Hypothalamus (tissue), 51 donors: Measurements from ENCODE around the gene RTL10.

Experiments used
- DNase-seq, 51 donors: peaks; one replicate each; lab custom pipeline; 2025; lab: John Stamatoyannopoulos, UW

The RTL10 gene

DNA sequence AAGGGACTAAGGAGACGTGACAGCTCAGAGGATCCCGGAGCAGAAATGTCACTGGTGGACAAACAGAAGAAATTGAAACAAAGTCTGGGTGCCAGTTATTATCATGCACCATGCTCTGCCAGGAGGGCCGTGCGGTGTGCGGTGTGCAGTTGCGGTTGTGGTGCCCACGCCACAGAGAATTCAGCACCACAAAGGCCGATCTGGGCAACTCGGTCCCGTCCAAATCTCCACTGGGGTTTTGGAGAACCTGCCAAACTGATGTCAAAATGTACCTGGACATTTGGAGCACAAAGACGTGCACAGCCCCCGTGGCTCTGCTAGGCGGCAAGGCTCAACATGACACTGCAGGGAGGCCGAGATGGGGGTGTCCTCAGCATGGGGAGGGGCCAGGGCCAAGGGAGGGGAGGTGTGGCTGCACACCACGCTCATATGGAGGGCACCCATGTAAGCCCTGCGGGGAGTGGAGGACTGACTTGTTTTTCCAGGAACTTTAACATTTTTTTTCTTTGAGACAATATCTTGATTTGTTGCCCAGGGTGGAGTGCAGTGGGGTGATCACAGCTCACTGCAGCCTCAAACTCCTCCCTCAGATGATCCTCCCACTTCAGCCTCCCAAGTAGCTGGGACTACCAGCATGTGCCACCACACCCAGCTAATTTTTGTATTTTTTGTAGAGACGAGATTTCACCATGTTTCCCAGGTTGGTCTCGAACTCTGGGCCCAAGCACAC is 39.4 kb downstream of the RTL10 start:
- no peak for DNase-seq

DNA sequence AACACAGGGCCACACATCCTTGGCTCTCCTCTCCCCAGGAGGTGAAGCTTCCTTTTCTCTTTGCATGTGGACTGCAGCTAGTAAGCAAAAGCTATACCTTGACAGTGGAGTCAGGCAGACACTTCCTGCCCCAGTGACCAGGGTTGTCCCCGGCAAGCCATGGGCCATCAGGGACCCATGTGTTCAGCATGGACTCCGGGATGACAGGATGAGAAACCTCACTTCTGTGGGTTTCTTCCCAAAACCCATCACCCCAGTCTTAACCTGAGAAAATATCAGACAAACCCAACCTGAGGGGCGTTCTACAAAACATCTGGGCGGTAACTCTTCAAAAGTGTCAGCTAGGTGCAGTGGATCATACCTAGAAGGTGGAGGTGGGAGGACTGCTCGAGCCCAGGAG is 40.2 kb downstream of the RTL10 start:
- DNase-seq: no peak

DNA sequence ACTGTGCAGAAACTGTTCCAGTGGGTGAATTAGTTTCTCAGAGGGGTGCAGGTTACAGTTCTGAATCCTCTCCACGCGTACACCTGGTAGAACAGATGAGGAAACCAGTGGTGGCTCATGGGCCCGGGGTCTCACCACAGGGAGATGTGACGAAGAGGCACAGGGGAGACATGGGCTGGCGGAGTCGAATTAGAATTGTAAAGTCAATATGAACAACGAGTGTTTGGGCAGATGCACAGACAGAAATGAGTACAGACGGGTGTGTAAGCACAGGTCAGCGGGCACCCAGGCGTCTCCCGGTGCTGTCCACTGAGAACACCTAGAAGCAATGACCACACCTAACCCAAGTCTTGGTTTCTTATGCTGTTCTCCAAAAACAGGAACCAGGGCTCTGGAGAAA is 41.8 kb downstream of the RTL10 start:
- DNase-seq: no peak

- peak in 1 of 51 donors; percentile 11 for DNase-seq
These were observed 42.6 kb downstream of the RTL10 start for GRCh38 chr22:19811811-19812771.

GRCh38 chr22:19811211-19811621 is 43.5 kb downstream of the RTL10 start:
- no peak for DNase-seq

DNA sequence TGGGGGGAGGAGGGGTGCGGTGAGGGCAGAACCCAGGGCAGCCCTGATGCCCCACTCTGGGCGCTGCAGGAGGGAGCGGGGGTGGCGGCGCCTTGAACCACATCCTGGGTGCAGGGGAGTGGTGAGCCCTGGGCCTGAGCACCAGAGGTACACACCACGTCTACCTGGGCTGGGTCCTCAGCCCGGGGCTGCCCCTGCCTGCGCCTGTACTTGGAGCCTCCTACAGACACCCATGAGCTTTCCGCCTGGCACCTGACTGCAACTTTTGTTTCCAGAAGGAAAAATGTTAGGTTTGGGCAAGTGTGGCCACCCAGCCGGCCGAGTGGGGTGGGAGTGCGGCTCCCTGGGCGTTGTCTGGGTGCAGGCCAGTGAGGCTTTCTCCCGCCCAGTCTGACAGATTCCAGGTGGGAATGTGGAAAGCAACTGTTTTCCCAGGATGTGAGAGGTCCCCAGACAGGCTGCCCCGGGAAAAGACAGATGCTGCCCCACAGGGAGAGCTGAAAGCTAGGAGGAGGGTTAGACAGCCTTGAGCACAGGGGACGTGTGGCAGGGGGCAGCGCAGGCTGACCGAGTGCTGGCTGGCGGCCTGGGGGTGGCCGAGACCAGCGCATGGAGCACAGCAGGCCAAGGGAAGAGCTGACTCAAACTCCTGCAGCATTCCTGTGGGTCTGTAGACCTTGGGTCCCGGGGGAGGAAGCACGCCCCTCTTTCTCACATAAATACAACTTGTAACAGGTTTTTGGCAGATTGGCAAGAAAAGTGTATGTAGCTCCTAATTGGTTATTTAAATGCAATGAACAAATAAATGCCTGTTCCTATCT is 44.1 kb downstream of the RTL10 start:
- no peak for DNase-seq

GRCh38 chr22:19809741-19810140 is 44.9 kb downstream of the RTL10 start:
- DNase-seq: no peak

- peak in 2 of 51 donors; percentile 5 to 7 for DNase-seq
These were observed 45.7 kb downstream of the RTL10 start for GRCh38 chr22:19808873-19809478.

GRCh38 chr22:19807914-19808872 is 46.5 kb downstream of the RTL10 start:
- DNase-seq: no peak

DNA sequence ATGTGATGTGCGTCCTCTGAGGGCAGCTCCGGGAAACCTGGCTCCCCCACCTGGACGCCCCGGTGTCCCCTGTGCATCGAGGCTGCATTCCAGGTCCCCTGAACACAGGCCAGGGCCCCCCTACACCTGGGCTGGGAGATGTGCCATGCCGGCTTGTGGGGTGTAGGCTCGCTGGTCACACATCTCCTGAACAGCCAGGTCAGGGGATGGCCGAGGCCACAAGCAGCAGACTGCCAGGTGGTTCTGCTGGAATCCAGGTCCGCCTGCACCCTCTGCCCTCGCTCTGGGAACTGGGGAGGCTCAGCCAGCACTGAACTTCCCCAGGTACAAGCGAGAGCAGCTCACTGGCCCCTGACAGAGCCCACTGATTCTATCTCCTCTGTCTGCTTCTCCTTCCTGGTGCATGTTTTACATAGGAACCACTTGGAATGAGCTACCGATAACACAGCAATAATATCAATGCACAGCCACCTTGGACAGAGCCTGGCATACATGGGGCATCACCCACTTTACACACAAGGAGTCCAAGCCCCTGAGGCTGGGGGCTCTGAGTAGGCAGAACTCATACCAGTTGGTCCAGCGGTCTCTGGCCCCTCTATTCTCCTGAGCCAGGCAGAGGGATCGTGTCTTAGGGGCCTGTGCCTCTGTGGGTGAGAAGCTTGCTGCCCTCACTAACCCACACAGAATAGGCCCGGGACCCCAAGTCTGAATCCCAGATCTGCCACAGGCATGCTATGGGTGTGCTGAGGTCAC is 47.3 kb downstream of the RTL10 start:
- DNase-seq: no peak

- no peak for DNase-seq
These were observed 48.2 kb downstream of the RTL10 start for GRCh38 chr22:19806213-19807160.

- no peak for DNase-seq
These were observed 48.9 kb downstream of the RTL10 start for GRCh38 chr22:19805821-19806212.
